B cell (primary cell): ENCODE data around the gene ZNF525. TPM values are rescaled to one million over a fixed set of nuclear protein-coding genes. Genes with fewer than 3 reads are reported as not detected.
"Not testable (repeated sequence)": the region's sequence is repeated elsewhere in the genome, so short reads cannot be mapped to it uniquely, and the experiment has no call there.

Source experiments
- ATAC-seq: fragments of 200-7000 bp; cut with Tn5 transposase; one replicate; pipeline ENCODE4 v1.10.0; 2021; ENCODE audit warnings: low read depth, mild to moderate bottlenecking, moderate number of reproducible peaks, moderate library complexity
- CTCF ChIA-PET: fragments of 350-600 bp; sonication (Branson Sonifier 250); formaldehyde crosslinking; loops from one replicate; lab custom pipeline; 2021; ENCODE audit warnings: antibody characterized with exemption, inconsistent platforms; lab: Charles Lee
- POLR2A ChIA-PET: fragments of 350-600 bp; sonication (Branson Sonifier 250); formaldehyde crosslinking; loops from one replicate; lab custom pipeline; 2021; ENCODE audit warnings: antibody characterized with exemption; lab: Charles Lee
- DNase-seq: peaks from one replicate; pipeline ENCODE4 v3.0.0; 2013
- H2AFZ ChIP-seq: 2 replicates; pipeline ENCODE4 v1.6.1; 2012; ENCODE audit warnings: mild to moderate bottlenecking, low read depth, low read length; ENCODE audit not compliant: insufficient read depth, poor library complexity, severe bottlenecking
- H3K27ac ChIP-seq, 2 donors: 1 replicate in 1 of 2; 2 replicates in 1 of 2; pipeline ENCODE4 v1.5.1; 2012 to 2013; ENCODE audit warnings: low read length in 2 of 2, mild to moderate bottlenecking in 2 of 2, moderate library complexity in 1 of 2
- H3K27me3 ChIP-seq, 4 experiments: fragments of 200-600 bp in 1 of 4; sonication (generic) in 1 of 4; replicated peaks in 1 of 4; 1 replicate in 2 of 4; 2 replicates in 2 of 4; pipeline versions ENCODE4 v1.6.1 to v1.7.0; 2013 to 2016; ENCODE audit warnings: low read length in 3 of 4, mild to moderate bottlenecking in 2 of 4, mixed read lengths in 1 of 4, moderate library complexity in 1 of 4; ENCODE audit not compliant: insufficient read depth in 4 of 4, control insufficient read depth in 3 of 4; ENCODE audit errors: control extremely low read depth in 1 of 4
- H3K36me3 ChIP-seq, 2 experiments: replicated peaks in 1 of 2; 1 replicate in 1 of 2; 2 replicates in 1 of 2; pipeline versions ENCODE4 v1.6.1 to v1.7.1; 2013; ENCODE audit warnings: low read length in 1 of 2; ENCODE audit not compliant: insufficient read depth in 2 of 2, control insufficient read depth in 1 of 2; ENCODE audit errors: control extremely low read depth in 1 of 2, extremely low read depth in 1 of 2
- H3K4me1 ChIP-seq, 2 donors: fragments of 200-600 bp in 1 of 2; sonication (generic) in 1 of 2; 1 replicate in 1 of 2; 2 replicates in 1 of 2; pipeline versions ENCODE4 v1.5.1 to v1.6.1; 2013 to 2017; ENCODE audit warnings: low read length in 2 of 2; ENCODE audit not compliant: control insufficient read depth in 2 of 2, insufficient read depth in 2 of 2
- H3K4me2 ChIP-seq: replicated peaks from 2 replicates; pipeline ENCODE3; 2012; ENCODE audit warnings: mild to moderate bottlenecking, low read depth, low read length; ENCODE audit not compliant: poor library complexity, severe bottlenecking
- H3K4me3 ChIP-seq, 5 experiments: fragments of 200-600 bp in 1 of 5; sonication (generic) in 1 of 5; 1 replicate in 3 of 5; 2 replicates in 2 of 5; pipeline versions ENCODE4 v1.5.1 to v1.7.0; 2011 to 2016; ENCODE audit warnings: low read length in 4 of 5, mild to moderate bottlenecking in 4 of 5, low read depth in 2 of 5, control low read depth in 1 of 5, moderate library complexity in 1 of 5; ENCODE audit not compliant: insufficient read depth in 1 of 5; ENCODE audit errors: control extremely low read depth in 1 of 5, extremely low read depth in 1 of 5
- H3K79me2 ChIP-seq: fragments of 200-600 bp; sonication (generic); one replicate; pipeline ENCODE4 v1.6.0; 2016; ENCODE audit warnings: low read length; ENCODE audit not compliant: control insufficient read depth, insufficient read depth
- H3K9ac ChIP-seq: fragments of 200-600 bp; sonication (generic); 2 replicates; pipeline ENCODE4 v1.6.1; 2017; ENCODE audit warnings: mild to moderate bottlenecking, low read length, moderate library complexity
- H3K9me3 ChIP-seq, 3 donors: one replicate each; pipeline versions ENCODE4 v1.6.1 to v1.7.1; 2013; ENCODE audit warnings: low read length in 2 of 3; ENCODE audit not compliant: control insufficient read depth in 2 of 3, insufficient read depth in 1 of 3; ENCODE audit errors: control extremely low read depth in 1 of 3
- H4K20me1 ChIP-seq: 2 replicates; pipeline ENCODE4 v1.6.0; 2012; ENCODE audit warnings: mild to moderate bottlenecking, low read length; ENCODE audit not compliant: insufficient read depth, control insufficient read depth, poor library complexity, severe bottlenecking
- H3K27ac Mint-ChIP-seq: one replicate; pipeline ENCODE4 v1.8.0; 2021; ENCODE audit warnings: mixed read lengths
- H3K27me3 Mint-ChIP-seq: one replicate; pipeline ENCODE4 v1.8.0; 2021; ENCODE audit warnings: mixed read lengths
- H3K4me1 Mint-ChIP-seq: one replicate; pipeline ENCODE4 v1.8.0; 2021; ENCODE audit warnings: mixed read lengths
- H3K4me3 Mint-ChIP-seq: one replicate; pipeline ENCODE4 v1.8.0; 2021; ENCODE audit warnings: mixed read lengths
- H3K9me3 Mint-ChIP-seq: one replicate; pipeline ENCODE4 v1.8.0; 2022; ENCODE audit warnings: mixed read lengths; ENCODE audit not compliant: insufficient read depth
- EZH2 ChIP-seq: IDR thresholded peaks from 2 replicates; pipeline ENCODE4 v1.6.1; 2012; ENCODE audit warnings: borderline replicate concordance, low read depth, mild to moderate bottlenecking, moderate library complexity, low read length; ENCODE audit not compliant: insufficient read depth, poor library complexity, severe bottlenecking
- WGBS: methylation state at CpG from one replicate; pipeline ENCODE4 v1.1.5; 2013; ENCODE audit warnings: missing lambda C conversion rate; ENCODE audit not compliant: insufficient coverage; 5-methylcytosine and 5-hydroxymethylcytosine counted together
- intact Hi-C: fragments of 100-400 bp; cut with micrococcal nuclease; formaldehyde crosslinking; loops from one replicate; pipeline ENCODE4 v1.10.0; 2022
- polyA plus RNA-seq: library from polyadenylated mRNA; depleted of rRNA; stranded (reverse); fragments of >200 nt; gene quantifications from 2 replicates; pipeline ENCODE4 v1.2.3, GENCODE V29; 2012
- total RNA-seq, 2 donors: library from RNA; stranded (reverse); fragments of 120-200 nt in 1 of 2; gene quantifications; 1 replicate in 1 of 2; 2 replicates in 1 of 2; pipeline versions ENCODE4 v1.2.3 to v1.2.4, GENCODE V29; 2013 to 2022

The ZNF525 gene
- total and polyA plus RNA-seq, 2 donors (not counting 1 experiment from before 2014, with no cell fraction given), result 7.5 to 33.8 TPM

DNA sequence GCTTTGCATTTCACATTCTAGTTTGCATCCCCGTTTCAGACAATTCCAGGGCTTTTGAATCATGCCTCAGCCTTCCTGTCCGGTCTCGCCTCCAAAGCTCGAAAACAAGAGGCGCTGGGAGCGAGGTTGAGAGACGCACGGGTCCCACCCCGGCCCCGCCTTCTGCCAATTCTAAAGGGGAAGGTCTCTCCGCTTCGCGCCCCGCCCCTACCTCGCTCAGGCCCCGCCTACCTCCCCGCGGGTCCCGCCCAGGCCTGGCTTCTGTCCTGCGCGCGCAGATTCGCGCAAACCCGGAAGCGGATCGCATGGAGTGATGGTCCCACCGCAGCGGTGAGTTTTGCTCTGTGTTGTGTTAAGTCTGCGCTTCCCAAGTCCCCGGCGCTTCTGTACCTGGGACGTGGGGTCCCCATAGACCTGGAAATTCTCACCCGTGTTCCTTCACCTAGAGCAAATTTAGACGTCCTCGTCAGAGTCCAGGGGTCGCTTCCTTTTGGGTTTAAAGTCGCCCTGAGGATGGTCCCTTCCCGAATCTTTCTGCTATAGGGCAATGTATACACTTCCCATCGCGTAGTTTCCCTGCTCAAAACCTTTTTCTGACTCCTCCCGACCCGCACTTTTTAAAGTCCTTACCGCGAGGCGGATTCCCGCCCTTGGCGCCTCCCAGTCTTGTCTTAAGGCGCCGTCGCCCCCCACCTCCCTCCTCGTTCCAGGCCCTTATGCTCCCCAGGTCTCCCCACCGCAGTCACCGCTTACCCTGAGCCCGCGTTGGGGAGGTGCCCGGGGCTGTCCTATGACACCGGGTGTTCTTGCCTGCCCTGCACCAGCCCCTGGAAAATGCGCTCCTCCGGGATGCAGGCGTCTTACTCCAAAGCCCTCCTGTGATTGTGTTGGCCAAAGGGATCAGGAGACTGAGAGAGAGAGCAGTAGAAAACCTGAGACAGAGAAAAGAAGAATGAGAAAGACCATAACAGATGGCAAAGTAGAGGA, 31.7 kb upstream of the ZNF525 start, which contains the start of gene ZNF845:
TSS of gene ZNF845 (plus strand) at position 287 of the 987 bp plus-strand sequence. CDS start 7,559 bp downstream, outside the sequence.
- Histone ChIP-seq H3K27ac (peak within 1 kb of the TSS; percentile 60 to 81), H3K4me3 (peak within 1 kb of the TSS; percentile 94 to 99 (median 96)), H3K79me2 (peaks cover 59% of the 10 kb centered on the region), H3K27me3 (peaks cover 0 to 3% (median 0%) of the 10 kb centered on the region in 4 experiments), H3K9ac (peak within 1 kb of the TSS; percentile 97), H3K4me1 (peaks cover 10 to 21% of the 10 kb centered on the region in 2 donors), H3K4me2 (peak within 1 kb of the TSS; percentile 88), H4K20me1 (no peaks in the 10 kb centered on the region), H3K36me3 (no peaks in the 10 kb centered on the region), H2AFZ (peak within 1 kb of the TSS; percentile 99), H3K9me3 (peaks cover 2 to 44% (median 18%) of the 10 kb centered on the region in 3 donors)
- H3K4me1 Mint-ChIP-seq, result peaks cover 22% of the 10 kb centered on the region
- DNase-seq (peak; percentile 95), ATAC-seq (peak; percentile 100)
- 2% methylated on average over 61 of the region's 61 CpGs for WGBS
- TF ChIP-seq EZH2, result no peak
- peak within 1 kb of the TSS; percentile 95 for H3K27ac Mint-ChIP-seq
- POLR2A ChIA-PET, result no interaction called here
- H3K27me3 Mint-ChIP-seq, result peaks cover 11% of the 10 kb centered on the region
- H3K4me3 Mint-ChIP-seq, result peak within 1 kb of the TSS; percentile 96
- CTCF ChIA-PET, result interaction anchor here (0.5 to 1.0 kb wide), 3 partner anchors 29 to 468 kb away, joined by 3 read pairs; no protein-coding TSS in a partner anchor
- H3K9me3 Mint-ChIP-seq, result peaks cover 5% of the 10 kb centered on the region
- intact Hi-C loops, result loop anchor here (1.0 kb wide), 6 partner anchors 32 to 763 kb away; partner anchors contain the start of genes ZNF160, ZNF525, ZNF701 and ZNF761

DNA sequence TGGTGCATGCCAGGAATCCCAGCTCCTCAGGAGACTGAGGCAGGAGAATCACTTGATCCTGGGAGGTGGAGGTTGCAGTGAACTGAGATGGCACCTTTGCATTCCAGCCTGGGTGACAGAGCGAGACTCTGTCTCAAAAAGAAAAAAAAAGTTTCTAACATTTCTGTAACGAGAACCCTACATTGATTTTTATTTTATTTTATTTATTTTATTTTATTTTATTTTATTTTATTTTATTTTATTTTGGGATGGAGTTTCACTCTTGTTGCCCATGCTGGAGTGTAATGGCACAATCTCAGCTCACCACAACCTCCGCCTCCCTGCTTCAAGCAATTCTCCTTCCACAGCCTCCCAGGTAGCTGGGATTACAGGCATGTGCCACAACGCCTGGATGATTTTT, 21.1 kb upstream of the ZNF525 start:
- DNase-seq, H3K27me3 ChIP-seq, H3K4me3 Mint-ChIP-seq, H3K4me3 ChIP-seq, H3K4me1 Mint-ChIP-seq, H2AFZ ChIP-seq, H3K9ac ChIP-seq, H3K27ac Mint-ChIP-seq, H3K4me2 ChIP-seq, POLR2A ChIA-PET, ATAC-seq, H3K9me3 Mint-ChIP-seq, H3K27me3 Mint-ChIP-seq, intact Hi-C loops, H3K4me1 ChIP-seq, CTCF ChIA-PET, H3K27ac ChIP-seq, H4K20me1 ChIP-seq: not testable (repeated sequence)
- no CpG with 5 or more reads among the region's 4 CpGs for WGBS
- peaks cover 19% of the 10 kb centered on the region for H3K79me2 ChIP-seq
- H3K9me3 ChIP-seq, result peaks cover 7 to 81% (median 37%) of the 10 kb centered on the region in 3 donors
- H3K36me3 ChIP-seq, result peaks cover 14 to 83% of the 10 kb centered on the region in 2 experiments
